A549 (cell line): ENCODE results near the gene DNAJB6.

Experiments used
- SMC3 ChIP-seq: fragments of >200 bp; sonication (Bioruptor Twin); formaldehyde crosslinking; IDR thresholded peaks from 3 replicates; pipeline ENCODE4 v1.6.1; 2018; ENCODE audit warnings: inconsistent platforms
- TF ChIP-seq, protein P1 (sequence below): IDR thresholded peaks from 2 replicates; pipeline ENCODE4 v1.6.1; 2012

- TF ChIP-seq, protein P1, sequence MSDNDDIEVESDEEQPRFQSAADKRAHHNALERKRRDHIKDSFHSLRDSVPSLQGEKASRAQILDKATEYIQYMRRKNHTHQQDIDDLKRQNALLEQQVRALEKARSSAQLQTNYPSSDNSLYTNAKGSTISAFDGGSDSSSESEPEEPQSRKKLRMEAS, result no peak
- TF ChIP-seq SMC3, result no peak
Measured at GRCh38 chr7:157299317-157299612, 37.5 kb upstream of the DNAJB6 start.
